HG03064 (cell line): Measurements from ENCODE around the gene ALPI.
"Not testable (repeated sequence)": the region's sequence is repeated elsewhere in the genome, so short reads cannot be mapped to it uniquely, and the experiment has no call there.

Experiments
- ATAC-seq: cut with Tn5 transposase; IDR thresholded peaks from one replicate; pipeline ENCODE4 v1.9.1; 2021; ENCODE audit warnings: low read depth; ENCODE audit not compliant: unreplicated experiment

ALPI gene

GRCh38 chr2:232420463-232421188 is 35.3 kb upstream of the ALPI start:
- no peak for ATAC-seq

GRCh38 chr2:232421189-232421785 is 34.7 kb upstream of the ALPI start:
- no peak for ATAC-seq

- no peak for ATAC-seq
Observed at GRCh38 chr2:232422051-232422450, 33.9 kb upstream of the ALPI start.

- ATAC-seq = not testable (repeated sequence)
Observed at GRCh38 chr2:232422996-232423395, 33.0 kb upstream of the ALPI start.

- not testable (repeated sequence) for ATAC-seq
Observed at GRCh38 chr2:232423407-232423806, 32.5 kb upstream of the ALPI start.

- ATAC-seq = no peak
Observed at GRCh38 chr2:232431705-232432590, 24.0 kb upstream of the ALPI start.

GRCh38 chr2:232432598-232433184 is 23.3 kb upstream of the ALPI start:
- ATAC-seq = no peak

- ATAC-seq = not testable (repeated sequence)
Observed at GRCh38 chr2:232433622-232434021, 22.3 kb upstream of the ALPI start.

GRCh38 chr2:232434091-232434490 is 21.9 kb upstream of the ALPI start:
- ATAC-seq = no peak

- ATAC-seq = no peak
Observed at GRCh38 chr2:232434563-232435374, 21.2 kb upstream of the ALPI start.

- ATAC-seq = no peak
Observed at GRCh38 chr2:232435375-232435648, 20.6 kb upstream of the ALPI start.

- ATAC-seq = no peak
Observed at GRCh38 chr2:232435805-232436204, 20.1 kb upstream of the ALPI start.

GRCh38 chr2:232436381-232437194 is 19.4 kb upstream of the ALPI start:
- ATAC-seq = no peak

GRCh38 chr2:232437195-232437571 is 18.8 kb upstream of the ALPI start:
- no peak for ATAC-seq

GRCh38 chr2:232438091-232438490 is 17.9 kb upstream of the ALPI start:
- no peak for ATAC-seq

- no peak for ATAC-seq
Observed at GRCh38 chr2:232438951-232439757, 16.8 kb upstream of the ALPI start.

- no peak for ATAC-seq
Observed at GRCh38 chr2:232439758-232440135, 16.2 kb upstream of the ALPI start.

- ATAC-seq = peak; percentile 64
Observed at GRCh38 chr2:232440220-232441018, 15.5 kb upstream of the ALPI start.
